ENCODE results near the gene SINHCAF.

DNA sequence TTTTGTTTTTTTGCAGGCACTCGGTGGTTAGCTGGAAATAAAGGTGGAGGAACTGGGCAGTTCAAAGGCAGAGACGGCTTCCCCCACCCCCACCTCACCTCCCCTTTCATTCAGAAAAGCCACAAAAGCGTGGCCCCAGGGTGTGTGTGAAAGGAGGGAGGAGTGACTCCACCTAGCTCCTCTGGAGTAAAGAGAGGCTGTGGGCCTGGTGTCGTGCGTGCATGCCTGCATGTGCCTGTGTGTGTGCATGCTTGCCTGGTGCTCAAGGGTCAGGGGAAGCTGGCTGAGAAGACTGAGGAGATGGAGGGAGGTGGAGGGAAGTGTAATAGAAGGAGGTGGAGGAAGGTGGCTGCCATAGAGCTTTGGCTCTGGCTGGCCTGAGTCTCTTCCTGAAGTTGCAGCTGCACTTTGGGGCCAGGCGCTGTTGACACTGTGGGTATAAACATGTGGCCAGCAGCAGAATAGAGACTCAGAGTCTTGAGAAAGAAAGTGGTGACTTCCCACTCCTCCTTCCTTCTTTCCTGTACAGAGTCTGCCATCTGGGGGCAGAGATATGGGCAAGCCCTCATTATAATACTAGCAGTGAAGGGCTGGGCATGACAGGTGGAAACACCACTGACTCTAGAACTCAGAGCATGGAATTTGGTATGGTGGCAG is 36.9 kb upstream of the SINHCAF start:
- TF ChIP-seq POLR2AphosphoS5 (IDR thresholded peaks at IDR 0.05; ENCODE audit: low read depth, low read length) (no peak), POLR2A (IDR thresholded peaks at IDR 0.05; ENCODE audit: low read depth, low read length) (no peak)

Data from GM12892 (cell line).